Esophagus (tissue), 2 donors: ENCODE data around the gene ZNF25. TPM values are rescaled to one million over a fixed set of nuclear protein-coding genes. Genes with fewer than 3 reads are reported as not detected.

Experiments used
- polyA plus RNA-seq, 2 donors: library from polyadenylated mRNA; stranded (reverse); fragments of 200-250 nt; gene quantifications; one replicate each; pipeline ENCODE4 v1.2.3, GENCODE V29; 2013
- donor health status: healthy with polysubstance abuse.
- donor health status: Bipolar disorder and iron deficiency.

The ZNF25 gene
- polyA plus RNA-seq, 2 donors = 1.7 to 2.0 TPM

Other genes with a start within 250 kb of the ZNF25 start
- 1 to 10 TPM; 2.9 to 4.0 TPM for gene ZNF248, start 119.0 kb downstream of the ZNF25 start, polyA plus RNA-seq
- gene ZNF33A, start 34.0 kb upstream of the ZNF25 start, polyA plus RNA-seq = 1 to 10 TPM; 7.4 to 8.3 TPM
- gene ZNF37A, start 117.7 kb upstream of the ZNF25 start, polyA plus RNA-seq = 1 to 10 TPM; 2.8 to 3.9 TPM